Stimulated activated CD8-positive, alpha-beta memory T cell treated with anti-CD3 and anti-CD28 coated beads, Interleukin-12 subunit alpha, Interleukin-12 subunit beta, amount 100 ng/mL, for 24 hours (primary cell): ENCODE data around the gene MCCC1.

Experiments
- DNase-seq: peaks from one replicate; pipeline ENCODE4 v3.0.0-alpha.2; 2020; ENCODE audit errors: extremely low read depth

MCCC1 gene

DNA sequence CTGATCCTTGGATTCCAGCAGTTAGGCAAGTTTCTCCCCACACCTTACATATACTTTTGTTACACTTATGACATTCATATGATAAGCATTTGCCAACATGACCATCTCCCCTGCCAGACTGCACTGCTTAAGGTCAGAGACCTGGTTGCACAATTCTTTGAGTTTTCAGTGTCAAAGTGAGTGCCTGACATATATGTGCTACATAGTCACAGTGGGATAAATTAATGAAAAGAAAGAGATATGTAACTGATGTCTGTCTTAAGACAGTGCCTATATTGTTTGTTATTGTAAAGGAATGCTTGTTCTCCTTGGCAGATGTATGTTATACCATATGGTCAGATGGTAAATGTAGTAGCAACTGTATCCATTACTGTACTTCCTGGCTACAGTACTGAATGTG lies 115.4 kb downstream of the MCCC1 start:
- no peak for DNase-seq

DNA sequence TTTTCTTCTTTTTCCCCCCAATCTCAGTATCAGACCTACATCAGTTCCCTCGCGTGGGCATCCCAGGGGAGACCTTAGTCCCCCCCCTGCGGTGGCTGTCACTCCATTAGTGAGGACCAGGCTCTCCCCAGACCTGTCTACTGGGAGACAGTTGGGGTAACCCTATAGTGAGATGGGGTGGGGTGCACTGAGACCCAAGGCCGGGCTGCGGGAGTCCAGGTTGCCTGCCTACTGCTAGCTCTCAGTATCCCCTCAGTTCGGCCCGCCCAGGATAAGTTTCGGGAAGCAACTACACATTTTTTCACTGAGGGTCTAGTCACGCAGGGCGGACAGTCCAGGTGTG lies 118.3 kb downstream of the MCCC1 start:
- DNase-seq = no peak

DNA sequence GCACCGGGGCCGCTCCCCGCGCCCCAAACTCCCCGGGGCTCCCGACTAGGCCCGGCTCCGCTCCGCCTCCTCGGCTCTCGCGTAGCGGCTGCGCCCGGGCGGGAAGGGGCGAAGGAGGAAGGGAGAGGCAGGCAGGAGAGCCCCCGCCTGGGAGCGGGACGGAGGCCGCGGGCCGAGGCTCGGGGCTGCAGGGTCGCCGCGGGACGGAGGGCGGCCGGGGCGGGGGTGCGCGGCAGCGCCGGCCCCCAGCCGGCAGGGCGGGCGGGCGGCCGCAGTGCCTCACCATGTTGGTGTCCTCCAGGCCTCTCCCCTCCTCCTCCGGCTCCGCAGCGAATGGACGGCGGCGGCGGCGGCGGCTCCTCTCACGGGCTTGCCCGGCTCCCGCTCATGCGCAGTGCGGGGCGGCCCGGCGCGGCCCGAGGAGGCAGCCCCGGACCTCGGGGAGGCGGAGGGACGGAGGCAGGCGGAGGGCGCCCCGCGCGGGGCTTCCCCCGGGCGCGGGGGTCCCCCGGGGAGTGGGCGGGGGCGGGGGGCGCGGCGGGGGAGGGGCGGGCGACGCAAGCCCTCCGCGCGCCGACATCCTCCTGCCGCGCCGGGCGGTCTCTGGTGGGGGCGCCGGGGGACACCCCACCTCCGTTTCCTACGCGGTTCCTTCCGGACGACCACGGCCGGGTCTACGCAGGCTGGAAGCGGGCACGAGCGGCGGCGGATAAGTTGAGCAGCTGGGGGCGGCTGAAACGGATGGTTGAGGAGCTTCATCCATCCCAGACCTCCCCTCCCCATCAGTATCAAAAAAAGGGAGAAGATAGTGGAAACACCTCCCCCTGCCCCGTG lies 118.9 kb downstream of the MCCC1 start, which contains the start of gene DCUN1D1:
DCUN1D1 (minus strand) TSS at position 335 of the 834 bp plus-strand sequence; CDS start at position 286, 49 bp downstream.
- DNase-seq = peak; percentile 65

DNA sequence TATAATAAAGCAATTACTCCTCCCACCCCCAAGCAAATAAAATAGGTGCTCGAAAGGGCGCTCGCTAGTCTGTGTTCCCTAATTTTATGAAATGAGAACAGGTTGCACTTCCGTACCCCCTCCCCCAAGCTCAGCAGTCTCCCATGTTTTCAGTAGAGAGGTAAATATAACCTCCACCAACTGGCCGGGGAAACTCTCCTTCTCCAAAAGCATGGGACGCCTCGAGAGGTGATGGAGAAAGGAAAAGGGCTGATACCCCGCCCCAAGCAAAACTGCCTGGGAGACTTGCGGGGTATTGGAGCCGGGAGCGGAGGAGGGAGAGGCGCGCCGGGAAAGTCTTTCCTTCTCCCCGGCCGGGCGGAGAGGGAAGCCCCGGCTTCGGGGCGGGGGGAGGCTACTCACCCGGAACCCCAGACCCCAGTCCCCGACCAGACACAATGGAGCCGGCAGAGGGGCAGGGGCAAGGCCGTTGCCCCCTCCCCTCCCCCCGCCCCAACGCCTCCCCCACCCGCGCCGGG lies 119.6 kb downstream of the MCCC1 start:
- no peak for DNase-seq

DNA sequence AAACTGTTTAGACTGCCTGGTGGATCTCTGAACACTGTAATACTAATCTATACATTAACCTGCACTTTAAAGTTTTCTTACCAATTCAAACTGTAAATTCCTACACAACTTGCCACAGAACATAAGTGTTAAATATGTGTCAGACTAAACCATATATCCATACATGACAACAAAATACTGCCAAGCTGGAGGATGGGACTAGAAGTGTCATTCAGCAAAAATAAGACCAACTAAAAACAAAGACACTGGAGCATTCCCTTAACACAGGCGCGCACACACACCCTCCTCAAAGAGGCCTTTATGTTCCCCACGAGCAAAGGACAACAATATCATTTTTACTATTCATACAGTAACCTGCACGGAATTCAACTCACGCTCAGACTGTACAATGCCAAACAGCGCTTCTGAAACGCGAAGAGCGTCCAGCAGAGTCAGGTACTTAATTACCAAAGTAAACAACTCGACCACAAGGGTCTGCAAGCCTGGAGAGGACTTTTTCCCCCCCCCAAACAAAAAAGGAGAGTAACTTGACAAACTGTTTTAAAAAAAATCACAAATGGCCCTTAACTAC lies 120.1 kb downstream of the MCCC1 start:
- DNase-seq = no peak

DNA sequence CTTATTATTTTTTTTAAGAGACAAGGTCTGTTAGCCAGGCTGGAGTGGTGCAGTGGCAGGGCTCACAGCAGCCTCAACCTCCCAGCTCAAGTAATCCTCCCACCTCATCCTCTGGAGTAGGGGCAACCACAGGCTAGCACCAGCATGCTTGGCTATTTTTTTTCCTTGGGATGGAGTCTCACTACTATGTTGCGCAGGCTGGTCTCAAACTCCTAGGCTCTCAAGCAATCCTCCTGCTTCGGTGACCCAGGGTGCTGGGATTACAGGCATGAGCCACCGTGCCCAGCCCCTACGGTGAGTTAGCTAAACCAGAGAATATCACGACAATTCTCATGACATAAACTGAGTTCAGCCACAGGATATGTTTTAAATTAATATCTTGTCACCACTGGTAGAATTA lies 120.9 kb downstream of the MCCC1 start:
- no peak for DNase-seq

DNA sequence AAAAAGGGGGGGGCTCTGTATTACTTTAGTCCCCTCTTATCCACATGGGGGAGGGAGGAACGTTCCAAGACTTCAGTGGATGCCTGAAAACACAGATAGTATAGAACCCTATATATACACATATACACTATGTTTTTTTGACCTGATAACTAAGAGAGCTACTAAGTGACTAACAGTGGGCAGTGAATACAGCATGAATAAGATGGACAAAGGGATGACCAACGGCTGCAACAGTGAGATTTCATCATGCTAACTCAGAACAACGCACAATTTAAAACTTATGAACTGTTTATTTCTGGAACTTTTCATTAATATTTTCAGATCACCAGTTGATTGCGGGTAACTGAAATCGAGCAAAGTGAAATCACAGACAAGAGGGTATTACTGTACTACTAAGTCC lies 126.2 kb downstream of the MCCC1 start:
- no peak for DNase-seq

DNA sequence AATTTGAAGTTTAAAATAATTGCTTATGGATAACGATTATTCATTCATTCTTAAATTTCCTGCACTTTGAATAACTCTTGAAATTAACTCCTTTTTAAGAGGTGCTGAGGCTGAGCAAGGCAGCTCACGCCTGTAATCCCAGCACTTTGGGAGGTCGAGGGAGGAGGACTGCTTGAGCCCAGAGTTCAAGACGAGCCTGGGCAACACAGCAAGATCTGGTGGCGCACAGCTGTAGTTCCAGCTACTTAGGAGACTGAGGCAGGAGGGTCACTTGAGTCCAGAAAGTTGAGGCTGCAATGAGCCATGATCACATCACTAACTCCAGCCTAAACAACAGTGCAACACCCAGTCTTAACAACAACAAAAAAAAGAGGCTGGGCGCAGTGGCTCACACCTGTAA lies 126.9 kb downstream of the MCCC1 start:
- no peak for DNase-seq

DNA sequence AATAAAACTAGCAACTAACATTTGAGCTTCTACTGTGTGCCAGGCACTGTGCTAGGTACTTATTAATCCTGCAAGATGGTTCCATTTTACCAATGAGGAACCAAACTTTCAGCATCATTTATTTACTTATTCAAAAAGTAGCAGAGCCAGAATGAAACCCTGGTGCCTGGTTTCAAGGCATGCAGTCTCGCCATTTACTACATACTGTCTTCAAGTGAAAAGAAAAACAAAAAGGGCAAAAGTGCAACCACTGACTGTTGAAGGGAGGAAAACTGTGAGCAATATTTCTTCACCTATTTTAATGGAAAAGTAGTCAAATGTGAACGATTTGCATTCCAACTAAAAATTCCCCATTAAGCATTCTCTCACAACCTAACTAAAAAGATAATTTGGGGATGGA lies 127.7 kb downstream of the MCCC1 start:
- no peak for DNase-seq

DNA sequence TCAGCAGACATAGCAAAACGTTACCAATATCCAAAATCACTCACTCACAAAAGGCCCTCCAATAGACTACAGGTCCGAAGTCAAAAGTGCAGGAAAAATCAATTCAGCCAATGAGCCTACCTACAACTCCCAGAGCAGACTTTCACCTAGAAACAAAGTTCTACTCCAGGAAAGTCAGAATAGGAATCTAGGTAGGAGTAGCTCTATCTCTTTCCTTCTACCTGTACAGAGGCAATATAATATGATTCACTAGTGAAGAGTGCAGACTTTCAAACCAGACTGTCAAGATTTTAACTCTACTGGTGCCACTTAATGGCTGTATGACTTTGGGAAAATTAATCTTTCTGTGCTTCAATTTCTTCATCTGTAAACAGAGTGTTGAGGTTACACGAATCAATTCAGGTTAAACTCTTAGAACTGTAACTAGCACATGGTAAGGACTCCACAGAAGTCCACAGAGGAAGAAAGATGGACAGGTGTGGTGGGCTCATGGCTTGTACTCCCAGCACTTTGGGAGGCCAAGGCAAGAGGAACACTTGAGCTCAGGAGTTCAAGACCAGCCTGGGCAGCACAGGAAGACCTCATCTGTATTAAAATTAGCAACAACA lies 128.4 kb downstream of the MCCC1 start:
- DNase-seq = no peak

DNA sequence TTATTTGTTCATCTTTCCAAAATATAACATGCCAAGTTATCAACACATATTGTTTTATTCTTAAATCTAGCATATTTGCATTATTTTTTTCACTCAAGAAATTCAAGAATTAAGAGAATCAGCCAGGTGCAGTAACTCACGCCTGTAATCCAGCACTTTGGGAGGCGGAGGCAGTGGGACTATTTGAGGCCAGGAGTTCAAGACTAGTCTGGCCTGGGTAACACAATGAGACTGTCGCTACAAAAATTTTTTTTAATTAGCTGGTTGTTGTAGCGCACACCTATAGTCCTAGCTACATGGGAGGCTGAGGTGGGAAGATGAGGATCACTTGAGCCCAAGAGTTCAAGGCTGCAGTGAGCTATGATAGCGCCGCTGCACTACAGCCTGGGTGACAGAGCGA lies 129.4 kb downstream of the MCCC1 start:
- DNase-seq = no peak

DNA sequence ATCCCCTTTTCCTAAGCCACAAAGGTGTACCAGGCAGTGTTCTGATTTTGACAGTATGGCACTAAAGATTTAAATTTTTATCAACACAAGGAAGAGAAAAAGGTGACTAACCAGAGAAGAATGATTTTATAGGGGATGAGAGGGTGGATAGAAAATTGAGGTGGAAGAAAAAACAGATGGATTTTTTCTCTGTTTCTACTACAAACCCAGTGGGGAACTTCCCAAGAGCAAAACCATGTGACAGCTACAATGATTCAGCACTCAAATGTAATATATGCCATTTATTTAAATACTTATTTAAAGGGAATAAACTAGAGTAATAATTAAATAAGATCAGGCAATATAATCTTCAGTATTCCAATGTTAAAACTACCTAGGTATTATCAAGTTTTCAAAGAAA lies 130.0 kb downstream of the MCCC1 start:
- no peak for DNase-seq

DNA sequence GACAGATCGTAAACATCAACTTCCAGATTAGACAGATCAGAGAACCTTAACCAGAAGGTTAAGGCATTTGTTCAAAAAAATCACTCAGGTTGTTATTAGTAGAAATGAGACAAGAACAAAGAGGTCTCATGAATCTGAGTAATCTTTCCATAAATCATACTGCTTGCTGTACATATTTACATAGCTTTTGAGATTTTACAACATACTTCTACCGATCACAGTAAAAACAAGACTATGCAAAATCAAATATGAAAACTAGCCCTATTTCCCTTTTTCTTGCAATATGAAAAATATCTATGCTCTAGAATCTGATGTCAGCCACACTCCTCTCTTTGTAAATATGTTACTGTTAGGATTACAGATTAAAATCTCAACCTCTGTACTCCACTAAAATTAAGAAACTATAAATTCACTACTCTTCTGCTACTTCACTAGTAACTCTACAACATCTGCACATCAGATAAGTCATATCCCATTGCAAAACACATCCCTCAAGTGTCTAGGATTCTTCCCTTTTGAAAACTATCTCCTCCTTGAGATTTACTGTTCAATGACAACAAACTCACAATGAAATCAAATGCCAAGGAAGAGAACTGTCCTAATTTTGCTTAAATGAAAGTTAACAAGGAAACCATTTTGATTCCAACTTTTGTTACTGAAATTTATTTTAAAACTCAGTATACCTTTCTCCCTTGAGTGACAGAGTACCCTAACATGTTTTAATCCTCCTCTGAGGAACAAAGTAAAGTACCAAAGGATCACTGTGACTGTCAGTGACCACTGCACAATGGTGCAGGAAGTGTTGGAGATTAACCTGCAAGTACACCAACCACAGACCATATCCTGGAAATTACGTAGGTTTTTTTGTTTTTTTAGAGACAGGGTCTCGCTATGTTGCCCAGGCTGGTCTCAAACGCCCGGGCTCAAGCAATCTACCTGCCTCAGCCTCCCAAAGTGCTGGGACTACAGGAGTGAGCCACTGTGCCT lies 131.8 kb downstream of the MCCC1 start:
- no peak for DNase-seq

DNA sequence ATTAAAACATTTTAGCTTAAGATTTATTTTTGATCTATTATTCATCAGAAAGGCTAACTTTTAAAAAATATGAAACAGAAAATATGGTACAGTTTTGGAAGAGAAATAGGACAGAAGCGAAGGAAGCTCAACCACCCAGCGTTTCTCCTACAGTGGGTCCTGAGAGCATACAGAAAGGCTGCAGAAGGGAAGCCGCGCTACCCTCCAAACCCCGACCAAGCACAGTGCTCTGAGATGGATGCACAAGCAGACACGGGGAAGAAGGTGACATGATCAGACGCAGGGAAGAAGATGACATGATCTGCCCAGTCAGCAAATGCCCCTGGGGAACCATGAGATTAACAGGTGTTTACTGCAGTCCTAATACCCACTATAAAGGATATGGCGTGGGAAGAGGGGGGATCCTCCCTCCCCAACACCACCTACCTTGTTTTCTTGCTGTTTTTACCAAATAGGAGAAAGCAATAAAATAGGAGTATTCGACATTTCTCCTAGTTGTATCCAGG lies 133.4 kb downstream of the MCCC1 start:
- DNase-seq = no peak
